GM23248 (cell line): ENCODE results near the gene PTK7. TPM values are rescaled to one million over a fixed set of nuclear protein-coding genes. Genes with fewer than 3 reads are reported as not detected.

Source experiments
- DNase-seq: peaks from one replicate; pipeline ENCODE4 v3.0.0-alpha.2; 2015
- H2AFZ ChIP-seq: fragments of 200-600 bp; sonication (generic); 2 replicates; pipeline ENCODE4 v1.6.1; 2016; ENCODE audit warnings: antibody characterized with exemption
- H3F3A ChIP-seq: fragments of 200-600 bp; sonication (generic); 2 replicates; pipeline ENCODE4 v1.6.1; 2016; ENCODE audit warnings: mild to moderate bottlenecking, antibody characterized with exemption, mixed run types; ENCODE audit not compliant: insufficient read depth
- H3K27ac ChIP-seq: fragments of 200-600 bp; sonication (generic); 2 replicates; pipeline ENCODE4 v1.5.1; 2016; ENCODE audit warnings: mild to moderate bottlenecking
- H3K27me3 ChIP-seq: fragments of 200-600 bp; sonication (generic); replicated peaks from 2 replicates; pipeline ENCODE4 v1.6.1; 2016; ENCODE audit warnings: mild to moderate bottlenecking; ENCODE audit not compliant: insufficient read depth
- H3K36me3 ChIP-seq: fragments of 200-600 bp; sonication (generic); 2 replicates; pipeline ENCODE4 v1.6.1; 2016; ENCODE audit warnings: low read depth, mild to moderate bottlenecking
- H3K4me1 ChIP-seq: fragments of 200-600 bp; sonication (generic); 2 replicates; pipeline ENCODE4 v1.6.1; 2016; ENCODE audit warnings: mild to moderate bottlenecking; ENCODE audit not compliant: insufficient read depth
- H3K4me2 ChIP-seq: fragments of 200-600 bp; sonication (generic); one replicate; pipeline ENCODE4 v1.6.1; 2016; ENCODE audit warnings: mild to moderate bottlenecking; ENCODE audit not compliant: unreplicated experiment
- H3K4me3 ChIP-seq: fragments of 200-600 bp; sonication (generic); 2 replicates; pipeline ENCODE4 v1.5.1; 2016; ENCODE audit warnings: mild to moderate bottlenecking
- H3K79me2 ChIP-seq: fragments of 200-600 bp; sonication (generic); 2 replicates; pipeline ENCODE4 v1.6.1; 2016; ENCODE audit warnings: mild to moderate bottlenecking; ENCODE audit not compliant: insufficient read depth
- H3K9ac ChIP-seq: fragments of 200-600 bp; sonication (generic); 2 replicates; pipeline ENCODE4 v1.6.1; 2016; ENCODE audit warnings: mild to moderate bottlenecking
- H3K9me2 ChIP-seq: fragments of 200-600 bp; sonication (generic); 2 replicates; pipeline ENCODE4 v1.6.1; 2016; ENCODE audit warnings: mixed run types, mild to moderate bottlenecking, moderate library complexity; ENCODE audit not compliant: insufficient read depth
- H3K9me3 ChIP-seq: fragments of 200-600 bp; sonication (generic); one replicate; pipeline ENCODE4 v1.6.1; 2017; ENCODE audit warnings: low read depth
- H4K20me1 ChIP-seq: fragments of 200-600 bp; sonication (generic); 2 replicates; pipeline ENCODE4 v1.6.0; 2016; ENCODE audit not compliant: insufficient read depth
- EZH2 ChIP-seq: fragments of 200-600 bp; sonication (generic); IDR thresholded peaks from 2 replicates; pipeline ENCODE4 v1.6.1; 2018; ENCODE audit warnings: antibody characterized with exemption, mild to moderate bottlenecking; ENCODE audit not compliant: insufficient read depth, poor library complexity, severe bottlenecking
- EZH2phosphoT487 ChIP-seq: fragments of 200-600 bp; sonication (generic); IDR thresholded peaks from 2 replicates; pipeline ENCODE4 v1.6.1; 2018; ENCODE audit warnings: antibody characterized with exemption, moderate library complexity, mild to moderate bottlenecking, low read depth; ENCODE audit not compliant: insufficient read depth
- WGBS, 2 experiments: methylation state at CpG; one replicate each; pipeline ENCODE4 v1.1.6; 2015 to 2017; ENCODE audit warnings: low lambda C conversion rate in 2 of 2, low coverage in 1 of 2; ENCODE audit errors: missing lambda C conversion rate in 2 of 2; 5-methylcytosine and 5-hydroxymethylcytosine counted together
- in situ Hi-C: fragments of 300-500 bp; cut with MboI; formaldehyde crosslinking; loops from 2 replicates; pipeline ENCODE4 v1.15.0; 2020
- polyA plus RNA-seq: library from polyadenylated mRNA; unstranded; fragments of >200 nt; fragmentation: Nextera tagmentation; extraction: Ambion mirVana; gene quantifications from 2 replicates; pipeline ENCODE4 v1.2.1, GENCODE V29; 2016
- total RNA-seq: library from RNA; depleted of rRNA; stranded (reverse); fragments of >200 nt; shearing (Covaris generic); gene quantifications from 2 replicates; pipeline ENCODE4 v1.2.3, GENCODE V29; 2014

Gene PTK7
- total and polyA plus RNA-seq, 2 experiments from 2014 or later = 110 to 146 TPM

DNA sequence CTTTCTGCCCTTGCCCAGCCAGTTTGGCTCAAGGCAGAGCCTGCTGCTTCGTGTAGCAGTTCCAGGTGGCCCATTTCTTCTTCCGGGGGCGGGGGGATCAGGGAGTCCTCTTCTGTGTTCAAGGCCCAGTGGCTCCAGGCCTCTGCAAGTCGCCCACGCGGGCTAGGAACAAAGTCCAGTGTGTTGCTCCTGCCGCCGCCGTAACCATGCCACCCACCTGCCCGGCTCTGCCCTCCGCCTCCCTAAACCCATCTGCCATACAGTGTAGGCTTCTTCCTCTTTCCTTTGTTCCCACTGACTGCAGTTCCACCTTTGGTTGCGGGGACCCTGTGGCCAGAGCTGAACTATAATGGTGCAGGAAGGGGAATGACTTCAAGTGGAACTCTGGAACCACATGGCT is 51.1 kb downstream of the PTK7 start:
- H3K4me1 ChIP-seq = peaks cover 61% of the 10 kb centered on the region
- H3K9ac ChIP-seq = no peak overlapping the region
- WGBS, 2 experiments = 93% methylated on average over 12 of the region's 12 CpGs
- peaks cover 37% of the 10 kb centered on the region for H3F3A ChIP-seq
- H3K36me3 ChIP-seq = no peaks in the 10 kb centered on the region
- TF ChIP-seq EZH2 (no peak), EZH2phosphoT487 (no peak)
- no peak overlapping the region for H2AFZ ChIP-seq
- H4K20me1 ChIP-seq = no peaks in the 10 kb centered on the region
- no peaks in the 10 kb centered on the region for H3K9me3 ChIP-seq
- no peak overlapping the region for H3K4me2 ChIP-seq
- in situ Hi-C loops = loop anchor here (5.0 kb wide), 1 partner anchor 65 kb away; no protein-coding TSS in a partner anchor
- H3K27me3 ChIP-seq = no peaks in the 10 kb centered on the region
- peak overlapping the region; percentile 100 for H3K27ac ChIP-seq
- H3K4me3 ChIP-seq = no peak overlapping the region
- no peaks in the 10 kb centered on the region for H3K9me2 ChIP-seq
- no peak for DNase-seq
- H3K79me2 ChIP-seq = peaks cover 87% of the 10 kb centered on the region

DNA sequence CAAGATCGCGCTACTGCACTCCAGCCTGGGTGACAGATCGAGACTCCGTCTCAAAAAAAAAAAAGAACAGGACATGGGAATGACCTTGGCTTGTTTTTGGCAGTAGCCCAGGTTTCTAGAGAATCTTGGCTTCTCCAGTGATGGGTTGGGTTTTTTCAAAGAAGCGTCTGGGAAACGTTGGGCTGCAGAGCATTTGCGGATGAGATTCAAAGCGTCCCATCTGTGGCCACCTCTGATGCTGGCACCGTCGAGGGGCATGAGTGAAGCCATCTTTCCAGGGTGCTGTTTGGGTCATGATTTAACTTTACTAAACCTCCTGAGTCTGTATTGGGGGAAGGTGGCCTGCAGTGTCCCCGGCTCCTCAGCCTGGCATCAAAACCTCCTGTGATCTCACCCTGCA is 51.8 kb downstream of the PTK7 start:
- Histone ChIP-seq H3K27me3 (no peaks in the 10 kb centered on the region), H3K4me1 (peaks cover 54% of the 10 kb centered on the region), H4K20me1 (no peaks in the 10 kb centered on the region), H3K4me2 (no peak overlapping the region), H3K4me3 (no peak overlapping the region), H3K9ac (no peak overlapping the region), H3K27ac (no peak overlapping the region), H3K79me2 (peaks cover 80% of the 10 kb centered on the region), H3K9me2 (no peaks in the 10 kb centered on the region), H3K36me3 (peaks cover 6% of the 10 kb centered on the region; the same call in 1 of the 2 replicates), H3F3A (peaks cover 30% of the 10 kb centered on the region), H3K9me3 (no peaks in the 10 kb centered on the region), H2AFZ (no peak overlapping the region)
- peak; percentile 27 for DNase-seq
- TF ChIP-seq EZH2phosphoT487 = no peak
- TF ChIP-seq EZH2 = no peak
- in situ Hi-C loops = loop anchor here (5.0 kb wide), 1 partner anchor 66 kb away; no protein-coding TSS in a partner anchor
- WGBS, 2 experiments = 44% methylated on average over 11 of the region's 11 CpGs

DNA sequence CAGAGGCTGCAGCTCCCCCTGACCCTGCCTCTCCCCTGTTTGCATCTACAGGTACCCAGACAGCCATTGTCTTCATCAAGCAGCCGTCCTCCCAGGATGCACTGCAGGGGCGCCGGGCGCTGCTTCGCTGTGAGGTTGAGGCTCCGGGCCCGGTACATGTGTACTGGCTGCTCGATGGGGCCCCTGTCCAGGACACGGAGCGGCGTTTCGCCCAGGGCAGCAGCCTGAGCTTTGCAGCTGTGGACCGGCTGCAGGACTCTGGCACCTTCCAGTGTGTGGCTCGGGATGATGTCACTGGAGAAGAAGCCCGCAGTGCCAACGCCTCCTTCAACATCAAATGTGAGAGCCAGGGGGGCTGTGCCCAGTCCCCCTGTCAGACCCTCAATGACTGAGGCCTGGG is 52.8 kb downstream of the PTK7 start:
- Histone ChIP-seq H3K4me1 (peaks cover 45% of the 10 kb centered on the region), H3K9me3 (no peaks in the 10 kb centered on the region), H3K4me2 (peak overlapping the region; percentile 41), H3K9me2 (no peaks in the 10 kb centered on the region), H3K4me3 (no peak overlapping the region), H2AFZ (no peak overlapping the region), H3K27me3 (no peaks in the 10 kb centered on the region), H3K9ac (peak overlapping the region; percentile 23; the same call in 1 of the 2 replicates), H3K79me2 (peaks cover 70% of the 10 kb centered on the region), H4K20me1 (no peaks in the 10 kb centered on the region), H3K36me3 (peaks cover 9% of the 10 kb centered on the region; the same call in 1 of the 2 replicates), H3F3A (peaks cover 25% of the 10 kb centered on the region), H3K27ac (peak overlapping the region; percentile 31)
- DNase-seq = peak; percentile 78
- WGBS, 2 experiments = 13 to 25% methylated on average over 16 of the region's 16 CpGs
- in situ Hi-C loops = loop anchor here (5.0 kb wide), 1 partner anchor 67 kb away; no protein-coding TSS in a partner anchor
- TF ChIP-seq EZH2 (no peak), EZH2phosphoT487 (no peak)

DNA sequence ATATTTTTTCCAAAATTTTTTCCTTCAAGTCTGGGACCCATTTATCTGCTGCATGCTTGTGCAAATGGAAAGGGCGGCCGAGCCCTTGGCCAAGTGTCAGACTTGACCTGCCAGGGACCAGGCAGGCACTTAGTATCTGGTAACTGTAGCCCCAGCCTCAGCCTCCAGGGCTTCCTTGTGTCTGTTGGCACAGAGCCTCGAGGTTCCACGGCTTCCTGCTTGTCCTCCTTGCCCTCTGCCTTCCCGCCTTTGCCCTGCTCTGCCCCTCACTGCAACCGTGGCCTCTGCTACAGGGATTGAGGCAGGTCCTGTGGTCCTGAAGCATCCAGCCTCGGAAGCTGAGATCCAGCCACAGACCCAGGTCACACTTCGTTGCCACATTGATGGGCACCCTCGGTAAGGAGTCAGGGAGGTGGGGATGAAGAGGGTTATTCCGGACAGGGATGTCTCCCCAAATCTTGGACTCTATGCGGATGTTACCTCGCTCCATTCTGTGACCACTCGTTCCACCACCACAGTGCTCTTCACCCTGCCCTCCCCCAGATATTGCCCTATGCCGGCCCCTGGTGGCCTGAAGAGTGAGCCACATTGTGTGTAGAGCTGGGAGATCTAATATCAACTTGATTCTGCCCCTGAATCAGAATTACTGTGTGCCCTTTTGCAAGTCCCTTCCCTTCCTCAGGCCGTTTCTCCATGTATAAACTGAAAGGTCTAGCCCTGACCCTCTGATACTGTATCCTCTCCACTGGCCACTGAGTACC is 53.5 kb downstream of the PTK7 start:
- Histone ChIP-seq H3K4me1 (peaks cover 38% of the 10 kb centered on the region), H2AFZ (no peak overlapping the region), H3K4me3 (no peak overlapping the region), H4K20me1 (no peaks in the 10 kb centered on the region), H3K9me3 (no peaks in the 10 kb centered on the region), H3F3A (peaks cover 21% of the 10 kb centered on the region), H3K9ac (peak overlapping the region; percentile 23; the same call in 1 of the 2 replicates), H3K36me3 (peaks cover 9% of the 10 kb centered on the region; the same call in 1 of the 2 replicates), H3K9me2 (no peaks in the 10 kb centered on the region), H3K4me2 (peak overlapping the region; percentile 2), H3K79me2 (peaks cover 63% of the 10 kb centered on the region), H3K27me3 (no peaks in the 10 kb centered on the region), H3K27ac (peak overlapping the region; percentile 31)
- in situ Hi-C loops = loop anchor here (5.0 kb wide), 1 partner anchor 67 kb away; no protein-coding TSS in a partner anchor
- TF ChIP-seq EZH2phosphoT487 = no peak
- TF ChIP-seq EZH2 = no peak
- 37 to 40% methylated on average over 15 of the region's 15 CpGs for WGBS, 2 experiments
- peak; percentile 82 for DNase-seq
